GM12878 (cell line): ENCODE results near the gene ITGA1. TPM values are rescaled to one million over a fixed set of nuclear protein-coding genes. Genes with fewer than 3 reads are reported as not detected.

Experiments used
- BCL3 ChIP-seq: IDR thresholded peaks from 2 replicates; pipeline ENCODE4 v1.6.1; 2011; ENCODE audit warnings: borderline replicate concordance, low read depth, mild to moderate bottlenecking, moderate library complexity, low read length; ENCODE audit not compliant: insufficient read depth, poor library complexity, severe bottlenecking
- CEBPZ ChIP-seq: fragments of 150-350 bp; IDR thresholded peaks from 2 replicates; pipeline ENCODE4 v1.6.1; 2016; ENCODE audit warnings: low read depth, low read length
- GATAD2B ChIP-seq: fragments of 450-650 bp; conservative IDR thresholded peaks from 2 replicates; pipeline ENCODE4 v1.6.1; 2017; ENCODE audit warnings: low read depth, mild to moderate bottlenecking, moderate library complexity
- IRF4 ChIP-seq: IDR thresholded peaks from 2 replicates; pipeline ENCODE4 v1.6.1; 2011; ENCODE audit warnings: low read depth, low read length
- POLR2AphosphoS5 ChIP-seq: IDR thresholded peaks from 2 replicates; pipeline ENCODE4 v1.6.1; 2011; ENCODE audit warnings: mild to moderate bottlenecking, low read length, inconsistent platforms
- SMAD1 ChIP-seq: fragments of 450-650 bp; IDR thresholded peaks from 2 replicates; pipeline ENCODE4 v1.6.1; 2018; ENCODE audit warnings: mild to moderate bottlenecking, low read depth; ENCODE audit not compliant: partially characterized antibody
- SUZ12 ChIP-seq: fragments of 200-600 bp; sonication (generic); IDR thresholded peaks from one replicate; pipeline ENCODE4 v1.6.1; 2018; ENCODE audit warnings: antibody characterized with exemption, mild to moderate bottlenecking; ENCODE audit not compliant: unreplicated experiment
- TCF3 ChIP-seq: IDR thresholded peaks from 2 replicates; pipeline ENCODE4 v1.6.1; 2012; ENCODE audit warnings: low read depth, mild to moderate bottlenecking, low read length, borderline replicate concordance; ENCODE audit not compliant: insufficient read depth
- polyA plus RNA-seq, 11 experiments: library from polyadenylated mRNA; depleted of rRNA in 4 of 11; unstranded in 6 of 11; stranded (reverse) in 5 of 11; fragments of >200 nt; fragmentation: Nextera tagmentation in 4 of 11; fragmentation: Illumina TruSeq in 1 of 11; extraction: Ambion mirVana in 4 of 11; extraction: Trizol in 1 of 11; gene quantifications; 1 replicate in 1 of 11; 2 replicates in 10 of 11; pipeline versions ENCODE4 v1.2.1 to v1.2.3, GENCODE V29; 2011 to 2016; ENCODE audit warnings: inconsistent platforms in 2 of 11, missing spikeins in 2 of 11, low read depth in 1 of 11
- total RNA-seq, 4 experiments: library from RNA; depleted of rRNA in 3 of 4; stranded (reverse); fragments of >200 nt in 3 of 4; fragmentation: Illumina TruSeq in 1 of 4; extraction: Trizol in 1 of 4; gene quantifications; 2 replicates each; pipeline versions ENCODE4 v1.2.1 to v1.2.3, GENCODE V29; 2013 to 2021

Gene ITGA1
- total and polyA plus RNA-seq, 10 of the 15 experiments (the other 5 are each of a cell fraction or from before 2014, with no cell fraction given) = 0.02 to 0.56 (median 0.19) TPM

GRCh38 chr5:52977264-52977897, 189.7 kb downstream of the ITGA1 start (continued):
- TF ChIP-seq CEBPZ (no peak), GATAD2B (no peak), SMAD1 (no peak), IRF4 (no peak), TCF3 (no peak), BCL3 (no peak), SUZ12 (no peak), POLR2AphosphoS5 (no peak)
